ENCODE data around the gene LRRC55.

The LRRC55 gene

GRCh38 chr11:57143459-57143858, 38.3 kb upstream of the LRRC55 start:
- no peaks in the 10 kb centered on the region for H3K27me3 ChIP-seq (ENCODE audit: insufficient read depth, low read depth, severe bottlenecking)
- H3K36me3 ChIP-seq: no peaks in the 10 kb centered on the region
- no peak for TF ChIP-seq CTCF (IDR thresholded peaks at IDR 0.05; ENCODE audit: low read depth, low read length)
- DNase-seq: no peak
- H3K27ac ChIP-seq: no peak overlapping the region
- no peaks in the 10 kb centered on the region for H3K9me3 ChIP-seq (ENCODE audit: severe bottlenecking)
- no peak overlapping the region for H3K4me3 ChIP-seq (ENCODE audit: low read depth, low read length)

- no peak for TF ChIP-seq CTCF (IDR thresholded peaks at IDR 0.05; ENCODE audit: low read depth, low read length)
- Histone ChIP-seq H3K9me3 (ENCODE audit: severe bottlenecking) (no peaks in the 10 kb centered on the region), H3K27me3 (ENCODE audit: insufficient read depth, low read depth, severe bottlenecking) (no peaks in the 10 kb centered on the region), H3K27ac (no peak overlapping the region), H3K36me3 (no peaks in the 10 kb centered on the region), H3K4me3 (ENCODE audit: low read depth, low read length) (no peak overlapping the region)
- no peak for DNase-seq
These were observed 37.7 kb upstream of the LRRC55 start for GRCh38 chr11:57144075-57144474.

- TF ChIP-seq CTCF (IDR thresholded peaks at IDR 0.05; ENCODE audit: low read depth, low read length): no peak
- no peaks in the 10 kb centered on the region for H3K9me3 ChIP-seq (ENCODE audit: severe bottlenecking)
- H3K36me3 ChIP-seq: no peaks in the 10 kb centered on the region
- H3K27me3 ChIP-seq (ENCODE audit: insufficient read depth, low read depth, severe bottlenecking): no peaks in the 10 kb centered on the region
- no peak overlapping the region for H3K4me3 ChIP-seq (ENCODE audit: low read depth, low read length)
- DNase-seq: no peak
- H3K27ac ChIP-seq: no peak overlapping the region
These were observed 37.0 kb upstream of the LRRC55 start for GRCh38 chr11:57144531-57145320.

GRCh38 chr11:57146301-57146700, 35.5 kb upstream of the LRRC55 start:
- H3K27me3 ChIP-seq (ENCODE audit: insufficient read depth, low read depth, severe bottlenecking): no peaks in the 10 kb centered on the region
- no peak for TF ChIP-seq CTCF (IDR thresholded peaks at IDR 0.05; ENCODE audit: low read depth, low read length)
- no peak for DNase-seq
- H3K9me3 ChIP-seq (ENCODE audit: severe bottlenecking): no peaks in the 10 kb centered on the region
- no peaks in the 10 kb centered on the region for H3K36me3 ChIP-seq
- no peak overlapping the region for H3K4me3 ChIP-seq (ENCODE audit: low read depth, low read length)
- no peak overlapping the region for H3K27ac ChIP-seq

GRCh38 chr11:57148621-57149020, 33.1 kb upstream of the LRRC55 start:
- Histone ChIP-seq H3K27ac (no peak overlapping the region), H3K27me3 (ENCODE audit: insufficient read depth, low read depth, severe bottlenecking) (no peaks in the 10 kb centered on the region), H3K4me3 (ENCODE audit: low read depth, low read length) (no peak overlapping the region), H3K9me3 (ENCODE audit: severe bottlenecking) (no peaks in the 10 kb centered on the region), H3K36me3 (no peaks in the 10 kb centered on the region)
- no peak for DNase-seq
- no peak for TF ChIP-seq CTCF (IDR thresholded peaks at IDR 0.05; ENCODE audit: low read depth, low read length)

GRCh38 chr11:57150454-57150917, 31.3 kb upstream of the LRRC55 start:
- no peaks in the 10 kb centered on the region for H3K9me3 ChIP-seq (ENCODE audit: severe bottlenecking)
- H3K27me3 ChIP-seq (ENCODE audit: insufficient read depth, low read depth, severe bottlenecking): no peaks in the 10 kb centered on the region
- no peak overlapping the region for H3K4me3 ChIP-seq (ENCODE audit: low read depth, low read length)
- H3K27ac ChIP-seq: no peak overlapping the region
- no peak for DNase-seq
- TF ChIP-seq CTCF (IDR thresholded peaks at IDR 0.05; ENCODE audit: low read depth, low read length): no peak
- H3K36me3 ChIP-seq: no peaks in the 10 kb centered on the region
